ENCODE results near the gene GID8.
A peak's percentile ranks its signal among the peaks of the same experiment; 100 is the strongest.

The GID8 gene

GRCh38 chr20:62942456-62942855 lies 4.5 kb downstream of the GID8 start:
- Mint-ChIP-seq H3K27ac (no peak overlapping the region), H3K4me3 (no peak overlapping the region), H3K9me3 (no peaks in the 10 kb centered on the region), H3K27me3 (ENCODE audit: low read depth) (no peaks in the 10 kb centered on the region), H3K36me3 (ENCODE audit: low read depth) (peaks cover 58% of the 10 kb centered on the region), H3K4me1 (peaks cover 25% of the 10 kb centered on the region)
- TF ChIP-seq, protein P1, sequence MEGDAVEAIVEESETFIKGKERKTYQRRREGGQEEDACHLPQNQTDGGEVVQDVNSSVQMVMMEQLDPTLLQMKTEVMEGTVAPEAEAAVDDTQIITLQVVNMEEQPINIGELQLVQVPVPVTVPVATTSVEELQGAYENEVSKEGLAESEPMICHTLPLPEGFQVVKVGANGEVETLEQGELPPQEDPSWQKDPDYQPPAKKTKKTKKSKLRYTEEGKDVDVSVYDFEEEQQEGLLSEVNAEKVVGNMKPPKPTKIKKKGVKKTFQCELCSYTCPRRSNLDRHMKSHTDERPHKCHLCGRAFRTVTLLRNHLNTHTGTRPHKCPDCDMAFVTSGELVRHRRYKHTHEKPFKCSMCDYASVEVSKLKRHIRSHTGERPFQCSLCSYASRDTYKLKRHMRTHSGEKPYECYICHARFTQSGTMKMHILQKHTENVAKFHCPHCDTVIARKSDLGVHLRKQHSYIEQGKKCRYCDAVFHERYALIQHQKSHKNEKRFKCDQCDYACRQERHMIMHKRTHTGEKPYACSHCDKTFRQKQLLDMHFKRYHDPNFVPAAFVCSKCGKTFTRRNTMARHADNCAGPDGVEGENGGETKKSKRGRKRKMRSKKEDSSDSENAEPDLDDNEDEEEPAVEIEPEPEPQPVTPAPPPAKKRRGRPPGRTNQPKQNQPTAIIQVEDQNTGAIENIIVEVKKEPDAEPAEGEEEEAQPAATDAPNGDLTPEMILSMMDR (IDR thresholded peaks at IDR 0.05; ENCODE audit: unreplicated experiment in 3 of 3): no peak

DNA sequence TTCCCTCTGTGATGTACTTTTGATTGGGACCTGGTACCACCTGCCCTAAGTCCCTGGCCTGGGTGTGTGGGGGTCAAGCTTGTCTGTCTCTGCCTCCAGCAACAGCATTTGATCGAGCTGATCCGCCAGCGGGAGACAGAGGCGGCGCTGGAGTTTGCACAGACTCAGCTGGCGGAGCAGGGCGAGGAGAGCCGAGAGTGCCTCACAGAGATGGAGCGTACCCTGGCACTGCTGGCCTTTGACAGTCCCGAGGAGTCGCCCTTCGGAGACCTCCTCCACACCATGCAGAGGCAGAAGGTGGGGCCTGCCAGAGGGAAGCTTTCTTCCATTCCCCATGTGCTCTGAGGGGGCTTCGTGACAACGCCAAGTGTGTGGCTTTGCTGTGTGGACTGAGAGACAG lies 5.4 kb downstream of the GID8 start:
- Mint-ChIP-seq H3K36me3 (ENCODE audit: low read depth) (peaks cover 68% of the 10 kb centered on the region), H3K27me3 (ENCODE audit: low read depth) (no peaks in the 10 kb centered on the region), H3K27ac (no peak overlapping the region), H3K4me1 (peaks cover 23% of the 10 kb centered on the region), H3K4me3 (no peak overlapping the region), H3K9me3 (no peaks in the 10 kb centered on the region)
- TF ChIP-seq, protein P1 (IDR thresholded peaks at IDR 0.05; ENCODE audit: unreplicated experiment in 3 of 3): no peak

DNA sequence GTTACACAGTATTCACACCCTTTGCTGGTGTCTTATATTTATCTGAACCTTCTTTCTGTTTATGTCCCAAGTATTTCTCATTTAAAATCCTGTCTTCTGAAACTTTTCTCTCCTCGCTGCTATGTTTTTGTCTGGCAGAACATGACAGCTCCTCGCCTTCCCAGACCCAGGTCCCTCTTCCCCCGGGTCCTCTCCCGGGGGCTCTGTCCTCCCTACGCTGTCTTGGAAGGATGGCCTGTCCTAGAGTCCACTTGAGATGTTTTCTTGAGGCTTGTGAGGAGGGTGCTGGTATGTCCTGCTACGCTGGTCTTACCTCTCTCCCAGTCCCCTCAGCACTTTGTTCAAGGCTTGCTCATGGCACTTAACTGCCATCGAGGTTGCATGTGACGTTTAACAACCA lies 6.2 kb downstream of the GID8 start:
- Mint-ChIP-seq H3K27ac (no peak overlapping the region), H3K27me3 (ENCODE audit: low read depth) (no peaks in the 10 kb centered on the region), H3K4me3 (peak overlapping the region in 1 of 3 experiments; percentile 15), H3K9me3 (no peaks in the 10 kb centered on the region), H3K36me3 (ENCODE audit: low read depth) (peaks cover 76% of the 10 kb centered on the region), H3K4me1 (peaks cover 15% of the 10 kb centered on the region)
- TF ChIP-seq, protein P1 (IDR thresholded peaks at IDR 0.05; ENCODE audit: unreplicated experiment in 3 of 3): no peak

- TF ChIP-seq, protein P1 (IDR thresholded peaks at IDR 0.05; ENCODE audit: unreplicated experiment in 3 of 3): no peak
- Mint-ChIP-seq H3K27ac (no peak overlapping the region), H3K9me3 (no peaks in the 10 kb centered on the region), H3K36me3 (ENCODE audit: low read depth) (peaks cover 81% of the 10 kb centered on the region), H3K4me1 (peaks cover 10% of the 10 kb centered on the region), H3K27me3 (ENCODE audit: low read depth) (no peaks in the 10 kb centered on the region), H3K4me3 (no peak overlapping the region)
Measured at GRCh38 chr20:62944746-62945145, 6.8 kb downstream of the GID8 start.

DNA sequence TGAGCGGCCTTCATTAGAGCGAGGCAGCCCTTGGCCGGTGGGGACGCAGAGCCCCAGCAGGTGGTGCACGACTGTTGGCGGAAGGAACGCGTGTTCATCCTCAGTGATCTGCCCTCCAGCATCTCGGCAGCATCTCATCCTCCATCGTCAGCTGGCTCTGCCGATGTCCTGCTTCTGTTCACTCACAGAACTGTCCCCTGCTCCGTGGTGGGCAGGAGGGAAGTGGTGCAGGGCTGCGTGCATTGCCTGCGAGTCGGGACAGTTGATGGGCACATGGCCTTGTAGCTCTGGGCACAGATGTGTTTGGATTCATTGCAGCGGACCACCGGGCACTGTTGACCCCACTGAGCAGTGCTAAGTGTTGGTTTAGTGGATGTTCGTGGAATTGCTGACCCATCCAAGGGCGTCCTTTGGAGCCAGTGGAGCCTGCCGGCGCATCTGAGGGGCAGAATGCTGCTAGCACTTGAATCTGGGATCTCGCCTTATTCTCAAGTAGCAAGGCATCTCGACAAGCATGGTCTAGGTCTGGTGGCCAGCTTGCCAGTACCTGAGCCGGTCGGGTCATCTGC lies 7.9 kb downstream of the GID8 start:
- H3K36me3 Mint-ChIP-seq (ENCODE audit: low read depth): peaks cover 92% of the 10 kb centered on the region
- peaks cover 7% of the 10 kb centered on the region for H3K4me1 Mint-ChIP-seq
- TF ChIP-seq, protein P1 (IDR thresholded peaks at IDR 0.05; ENCODE audit: unreplicated experiment in 3 of 3): no peak
- H3K27ac Mint-ChIP-seq: no peak overlapping the region
- no peaks in the 10 kb centered on the region for H3K27me3 Mint-ChIP-seq (ENCODE audit: low read depth)
- H3K4me3 Mint-ChIP-seq: no peak overlapping the region
- no peaks in the 10 kb centered on the region for H3K9me3 Mint-ChIP-seq

DNA sequence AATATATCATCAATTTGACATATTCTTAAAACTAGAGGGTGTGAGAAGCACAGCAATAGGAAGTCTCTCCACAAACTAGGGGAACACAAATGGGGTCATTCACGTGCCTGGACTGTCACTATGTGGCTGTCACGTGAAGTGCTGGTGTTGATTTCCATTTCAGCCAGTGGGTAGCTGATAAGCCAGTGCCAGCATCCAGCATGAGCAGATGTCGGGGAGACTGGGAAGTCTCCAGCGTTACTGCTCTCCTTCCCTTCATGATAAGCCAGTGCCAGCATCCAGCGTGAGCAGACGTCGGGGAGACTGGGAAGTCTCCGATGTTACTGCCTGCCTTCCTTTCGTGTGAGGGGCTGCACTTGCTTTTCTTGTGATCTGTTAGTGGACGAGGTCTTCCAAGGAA lies 9.0 kb downstream of the GID8 start:
- H3K36me3 Mint-ChIP-seq (ENCODE audit: low read depth): peaks cover 87% of the 10 kb centered on the region
- H3K27ac Mint-ChIP-seq: no peak overlapping the region
- H3K4me1 Mint-ChIP-seq: no peaks in the 10 kb centered on the region
- no peak overlapping the region for H3K4me3 Mint-ChIP-seq
- H3K27me3 Mint-ChIP-seq (ENCODE audit: low read depth): no peaks in the 10 kb centered on the region
- TF ChIP-seq, protein P1 (IDR thresholded peaks at IDR 0.05; ENCODE audit: unreplicated experiment in 3 of 3): no peak
- no peaks in the 10 kb centered on the region for H3K9me3 Mint-ChIP-seq

Measured in nephron (organoid).